Hepatocyte (in vitro differentiated cells): ENCODE data around the gene ANKRD44. TPM values are rescaled to one million over a fixed set of nuclear protein-coding genes. Genes with fewer than 3 reads are reported as not detected.

Experiments used
- DNase-seq: peaks from one replicate; pipeline ENCODE4 v3.0.0-alpha.2; 2016; ENCODE audit warnings: low spot score
- H2AFZ ChIP-seq: fragments of 200-600 bp; sonication (generic); 2 replicates; pipeline ENCODE4 v1.6.0; 2016; ENCODE audit warnings: antibody characterized with exemption, mild to moderate bottlenecking
- H3K27ac ChIP-seq: fragments of 200-600 bp; sonication (generic); 2 replicates; pipeline ENCODE4 v1.5.1; 2016; ENCODE audit warnings: mild to moderate bottlenecking
- H3K27me3 ChIP-seq: fragments of 200-600 bp; sonication (generic); 2 replicates; pipeline ENCODE4 v1.6.1; 2016
- H3K36me3 ChIP-seq: fragments of 200-600 bp; sonication (generic); replicated peaks from 2 replicates; pipeline ENCODE4 v1.5.1; 2016; ENCODE audit warnings: low read depth; ENCODE audit not compliant: insufficient read depth
- H3K4me1 ChIP-seq: fragments of 200-600 bp; sonication (generic); 2 replicates; pipeline ENCODE4 v1.5.1; 2016; ENCODE audit warnings: mild to moderate bottlenecking, moderate library complexity; ENCODE audit not compliant: insufficient read depth
- H3K4me2 ChIP-seq: fragments of 200-600 bp; sonication (generic); 2 replicates; pipeline ENCODE4 v1.6.0; 2016
- H3K4me3 ChIP-seq: fragments of 200-600 bp; sonication (generic); 2 replicates; pipeline ENCODE4 v1.5.1; 2016; ENCODE audit warnings: mild to moderate bottlenecking
- H3K79me2 ChIP-seq: fragments of 200-600 bp; sonication (generic); 2 replicates; pipeline ENCODE4 v1.6.0; 2017; ENCODE audit warnings: mild to moderate bottlenecking
- H3K9me2 ChIP-seq: fragments of 200-600 bp; sonication (generic); replicated peaks from 2 replicates; pipeline ENCODE4 v1.6.0; 2017; ENCODE audit warnings: mild to moderate bottlenecking; ENCODE audit not compliant: insufficient read depth
- H3K9me3 ChIP-seq: fragments of 200-600 bp; sonication (generic); 2 replicates; pipeline ENCODE4 v1.5.1; 2016; ENCODE audit warnings: low read depth, mild to moderate bottlenecking
- H4K20me1 ChIP-seq: fragments of 200-600 bp; sonication (generic); 2 replicates; pipeline ENCODE4 v1.6.0; 2016; ENCODE audit warnings: mild to moderate bottlenecking; ENCODE audit not compliant: insufficient read depth, poor library complexity, severe bottlenecking
- CTCF ChIP-seq: fragments of 200-600 bp; sonication (generic); IDR thresholded peaks from 2 replicates; pipeline ENCODE4 v1.5.1; 2016; ENCODE audit warnings: antibody characterized with exemption, mild to moderate bottlenecking; ENCODE audit not compliant: poor library complexity
- EZH2 ChIP-seq: fragments of 200-600 bp; sonication (generic); IDR thresholded peaks from 2 replicates; pipeline ENCODE4 v1.6.1; 2016; ENCODE audit warnings: antibody characterized with exemption, mild to moderate bottlenecking, borderline replicate concordance
- EZH2phosphoT487 ChIP-seq: fragments of 200-600 bp; sonication (generic); IDR thresholded peaks from one replicate; pipeline ENCODE4 v1.6.1; 2018; ENCODE audit warnings: antibody characterized with exemption, mild to moderate bottlenecking, low read depth, moderate library complexity; ENCODE audit not compliant: unreplicated experiment, severe bottlenecking
- WGBS: methylation state at CpG from one replicate; pipeline ENCODE4 v1.1.6; 2016; ENCODE audit warnings: low lambda C conversion rate; ENCODE audit errors: missing lambda C conversion rate; 5-methylcytosine and 5-hydroxymethylcytosine counted together
- polyA plus RNA-seq: library from polyadenylated mRNA; unstranded; fragments of >200 nt; fragmentation: Nextera tagmentation; extraction: Ambion mirVana; gene quantifications from 2 replicates; pipeline ENCODE4 v1.2.1, GENCODE V29; 2016
- total RNA-seq: library from RNA; depleted of rRNA; stranded (reverse); fragments of >200 nt; gene quantifications from 2 replicates; pipeline ENCODE4 v1.2.3, GENCODE V29; 2014

ANKRD44 gene
- total and polyA plus RNA-seq, 2 experiments from 2014 or later: 5.9 to 9.1 TPM

GRCh38 chr2:196957442-196957841 lies 353.1 kb downstream of the ANKRD44 start:
- WGBS: 89% methylated on average over 5 of the region's 5 CpGs
- H3K4me1 ChIP-seq: no peaks in the 10 kb centered on the region
- H4K20me1 ChIP-seq: no peaks in the 10 kb centered on the region
- no peak for DNase-seq
- no peak overlapping the region for H2AFZ ChIP-seq
- H3K4me3 ChIP-seq: no peak overlapping the region
- H3K36me3 ChIP-seq: no peaks in the 10 kb centered on the region
- no peak overlapping the region for H3K27ac ChIP-seq
- H3K9me3 ChIP-seq: no peaks in the 10 kb centered on the region
- H3K27me3 ChIP-seq: no peaks in the 10 kb centered on the region
- TF ChIP-seq EZH2 (no peak), CTCF (no peak), EZH2phosphoT487 (no peak)
- H3K4me2 ChIP-seq: no peak overlapping the region
- H3K9me2 ChIP-seq: no peaks in the 10 kb centered on the region
- no peaks in the 10 kb centered on the region for H3K79me2 ChIP-seq

DNA sequence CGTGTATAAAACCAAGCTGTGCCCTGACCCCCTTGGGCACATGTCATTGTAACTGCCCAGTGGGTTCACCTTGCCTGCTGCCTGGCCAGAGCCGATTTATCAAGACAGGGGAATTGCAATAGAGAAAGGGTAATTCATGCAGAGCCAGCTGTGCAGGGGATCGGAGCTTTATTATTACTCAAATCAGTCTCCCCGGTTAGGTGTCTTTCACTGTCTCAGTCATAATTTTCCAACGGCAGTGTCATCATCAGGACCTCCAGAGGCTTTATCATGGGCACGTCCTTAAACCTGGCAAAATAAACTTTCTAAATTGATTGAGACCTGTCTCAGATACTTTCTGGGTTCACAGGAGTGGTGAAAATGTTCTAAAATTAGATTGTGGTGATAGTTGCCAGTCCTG lies 354.5 kb downstream of the ANKRD44 start:
- no peaks in the 10 kb centered on the region for H3K9me2 ChIP-seq
- TF ChIP-seq EZH2: no peak
- no peak for TF ChIP-seq CTCF
- no peak for TF ChIP-seq EZH2phosphoT487
- H2AFZ ChIP-seq: no peak overlapping the region
- no peaks in the 10 kb centered on the region for H3K4me1 ChIP-seq
- 73% methylated on average over 6 of the region's 6 CpGs for WGBS
- no peaks in the 10 kb centered on the region for H3K36me3 ChIP-seq
- H3K27ac ChIP-seq: no peak overlapping the region
- no peaks in the 10 kb centered on the region for H3K27me3 ChIP-seq
- H3K79me2 ChIP-seq: no peaks in the 10 kb centered on the region
- H3K4me3 ChIP-seq: no peak overlapping the region
- no peaks in the 10 kb centered on the region for H3K9me3 ChIP-seq
- H3K4me2 ChIP-seq: no peak overlapping the region
- no peak for DNase-seq
- H4K20me1 ChIP-seq: no peaks in the 10 kb centered on the region

DNA sequence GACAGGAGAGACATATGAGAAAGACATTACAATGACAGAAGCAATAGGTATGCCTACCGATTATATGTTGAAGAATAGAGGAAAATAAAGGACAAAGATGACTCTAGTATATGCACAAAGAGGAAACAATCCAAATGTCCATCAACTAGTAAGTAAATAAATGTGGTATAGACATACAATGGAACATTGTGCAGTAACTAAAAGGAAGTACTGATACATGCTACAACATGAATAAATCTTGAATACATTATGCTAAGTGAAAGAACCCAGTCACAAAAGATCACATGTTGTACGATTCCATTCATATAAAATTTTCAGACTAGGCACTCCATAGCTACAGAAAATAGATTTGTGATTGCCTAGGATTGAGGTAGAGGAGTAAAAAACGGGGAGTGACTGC lies 355.5 kb downstream of the ANKRD44 start:
- no peak overlapping the region for H2AFZ ChIP-seq
- H3K9me2 ChIP-seq: no peaks in the 10 kb centered on the region
- H3K4me1 ChIP-seq: no peaks in the 10 kb centered on the region
- H4K20me1 ChIP-seq: no peaks in the 10 kb centered on the region
- H3K27me3 ChIP-seq: no peaks in the 10 kb centered on the region
- H3K9me3 ChIP-seq: no peaks in the 10 kb centered on the region
- 85% methylated on average over 3 of the region's 3 CpGs for WGBS
- H3K4me2 ChIP-seq: no peak overlapping the region
- TF ChIP-seq CTCF: no peak
- no peak for TF ChIP-seq EZH2
- no peak for TF ChIP-seq EZH2phosphoT487
- no peak overlapping the region for H3K27ac ChIP-seq
- H3K4me3 ChIP-seq: no peak overlapping the region
- no peaks in the 10 kb centered on the region for H3K79me2 ChIP-seq
- H3K36me3 ChIP-seq: no peaks in the 10 kb centered on the region
- DNase-seq: no peak

DNA sequence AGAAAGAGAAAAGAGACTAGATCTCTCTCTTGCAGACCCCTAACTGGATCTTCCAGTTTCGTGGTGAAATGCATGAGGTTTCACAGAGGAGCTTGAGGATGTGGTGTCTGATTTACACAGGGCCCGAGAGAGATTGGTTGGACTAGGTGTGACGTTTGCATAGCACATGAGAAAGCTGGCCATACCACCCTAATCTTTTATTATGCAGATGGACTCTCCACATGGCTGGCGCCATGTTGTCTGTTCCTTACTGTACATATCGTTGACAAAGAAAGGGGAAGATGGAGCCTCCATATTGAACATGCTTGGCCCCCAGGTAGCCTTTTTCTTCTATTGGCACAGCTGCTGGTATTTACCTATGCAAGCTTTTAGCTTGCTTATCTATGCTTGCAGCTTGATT lies 356.6 kb downstream of the ANKRD44 start:
- Histone ChIP-seq H3K9me2 (no peaks in the 10 kb centered on the region), H3K36me3 (no peaks in the 10 kb centered on the region), H3K4me1 (no peaks in the 10 kb centered on the region), H3K9me3 (no peaks in the 10 kb centered on the region), H3K27me3 (no peaks in the 10 kb centered on the region), H3K79me2 (no peaks in the 10 kb centered on the region), H3K4me2 (no peak overlapping the region), H3K27ac (no peak overlapping the region), H3K4me3 (no peak overlapping the region), H2AFZ (no peak overlapping the region), H4K20me1 (no peaks in the 10 kb centered on the region)
- WGBS: 61% methylated on average over 5 of the region's 5 CpGs
- DNase-seq: no peak
- TF ChIP-seq EZH2: no peak
- no peak for TF ChIP-seq CTCF
- TF ChIP-seq EZH2phosphoT487: no peak
